Neural cell (in vitro differentiated cells): ENCODE measurements around the gene ZCCHC4. TPM values are rescaled to one million over a fixed set of nuclear protein-coding genes. Genes with fewer than 3 reads are reported as not detected.

Source experiments
- H2AFZ ChIP-seq: fragments of 200-600, 300-800 bp; sonication (generic), shearing (Covaris generic); 2 replicates; pipeline ENCODE4 v1.6.0; 2014; ENCODE audit warnings: low read depth, mild to moderate bottlenecking, antibody characterized with exemption, low read length, moderate library complexity
- H3F3A ChIP-seq: fragments of 200-600 bp; shearing (Covaris generic); 2 replicates; pipeline ENCODE4 v1.6.1; 2016; ENCODE audit warnings: mild to moderate bottlenecking, moderate library complexity, mixed read lengths, antibody characterized with exemption, low read length; ENCODE audit not compliant: insufficient read depth, poor library complexity, severe bottlenecking
- H3K27ac ChIP-seq: fragments of 200-600, 300-800 bp; sonication (generic), shearing (Covaris generic); 2 replicates; pipeline ENCODE4 v1.5.1; 2014; ENCODE audit warnings: mild to moderate bottlenecking, low read length, moderate library complexity
- H3K27me3 ChIP-seq: fragments of 300-800, 200-600 bp; sonication (generic), shearing (Covaris generic); 2 replicates; pipeline ENCODE4 v1.6.0; 2014; ENCODE audit warnings: mild to moderate bottlenecking, low read depth, low read length, moderate library complexity; ENCODE audit not compliant: insufficient read depth
- H3K36me3 ChIP-seq: fragments of 300-800, 200-600 bp; sonication (generic), shearing (Covaris generic); 2 replicates; pipeline ENCODE4 v1.5.1; 2014; ENCODE audit warnings: mild to moderate bottlenecking, antibody characterized with exemption, low read length, moderate library complexity; ENCODE audit not compliant: insufficient read depth
- H3K4me2 ChIP-seq: fragments of 300-800, 200-600 bp; sonication (generic), shearing (Covaris generic); 2 replicates; pipeline ENCODE4 v1.6.0; 2014; ENCODE audit warnings: mild to moderate bottlenecking, low read length
- H3K4me3 ChIP-seq: fragments of 300-800, 200-600 bp; sonication (generic), shearing (Covaris generic); 2 replicates; pipeline ENCODE4 v1.5.1; 2014; ENCODE audit warnings: mild to moderate bottlenecking, low read length, moderate library complexity
- H3K79me2 ChIP-seq: fragments of 200-600 bp; shearing (Covaris generic); replicated peaks from 2 replicates; pipeline ENCODE4 v1.6.0; 2014; ENCODE audit warnings: mild to moderate bottlenecking, low read length, moderate library complexity; ENCODE audit not compliant: insufficient read depth
- H3K9ac ChIP-seq: fragments of 300-800, 200-600 bp; sonication (generic), shearing (Covaris generic); 2 replicates; pipeline ENCODE4 v1.6.1; 2016; ENCODE audit warnings: mild to moderate bottlenecking, low read length, mixed read lengths
- H3K9me2 ChIP-seq: fragments of 200-600 bp; shearing (Covaris generic); 2 replicates; pipeline ENCODE4 v1.6.1; 2016; ENCODE audit warnings: mild to moderate bottlenecking, low read length, mixed read lengths; ENCODE audit not compliant: insufficient read depth
- H3K9me3 ChIP-seq: fragments of 200-600, 300-800 bp; sonication (generic), shearing (Covaris generic); 2 replicates; pipeline ENCODE4 v1.6.1; 2016; ENCODE audit warnings: mild to moderate bottlenecking, mixed run types, low read length, moderate library complexity, mixed read lengths
- H4K20me1 ChIP-seq: fragments of 200-600 bp; shearing (Covaris generic); 2 replicates; pipeline ENCODE4 v1.6.1; 2016; ENCODE audit warnings: mild to moderate bottlenecking, mixed run types; ENCODE audit not compliant: insufficient read depth
- CTCF ChIP-seq: fragments of 450-650 bp; IDR thresholded peaks from 2 replicates; pipeline ENCODE4 v1.5.1; 2014; ENCODE audit warnings: antibody characterized with exemption, mild to moderate bottlenecking, moderate library complexity; ENCODE audit not compliant: poor library complexity, severe bottlenecking
- EP300 ChIP-seq: fragments of 450-650 bp; conservative IDR thresholded peaks from 2 replicates; pipeline ENCODE4 v1.6.1; 2014; ENCODE audit warnings: antibody characterized with exemption, mild to moderate bottlenecking, moderate library complexity; ENCODE audit not compliant: poor library complexity, severe bottlenecking
- EZH2 ChIP-seq: fragments of 200-600, 300-800 bp; shearing (Covaris generic), sonication (generic); IDR thresholded peaks from 2 replicates; pipeline ENCODE4 v1.6.1; 2014; ENCODE audit warnings: antibody characterized with exemption, low read length, borderline replicate concordance, mild to moderate bottlenecking; ENCODE audit not compliant: insufficient read depth, poor library complexity, severe bottlenecking
- MXI1 ChIP-seq: fragments of 450-650 bp; conservative IDR thresholded peaks from 2 replicates; pipeline ENCODE4 v1.6.1; 2014; ENCODE audit warnings: antibody characterized with exemption, mild to moderate bottlenecking; ENCODE audit not compliant: poor library complexity, severe bottlenecking
- POLR2AphosphoS5 ChIP-seq: IDR thresholded peaks from 2 replicates; pipeline ENCODE4 v1.6.1; 2012
- RAD21 ChIP-seq: fragments of 450-650 bp; conservative IDR thresholded peaks from 2 replicates; pipeline ENCODE4 v1.6.1; 2014; ENCODE audit warnings: antibody characterized with exemption, mild to moderate bottlenecking, moderate library complexity
- REST ChIP-seq: IDR thresholded peaks from 2 replicates; pipeline ENCODE4 v1.6.1; 2012; ENCODE audit warnings: borderline replicate concordance
- SMC3 ChIP-seq: fragments of 450-650 bp; conservative IDR thresholded peaks from 2 replicates; pipeline ENCODE4 v1.6.1; 2014; ENCODE audit warnings: antibody characterized with exemption, mild to moderate bottlenecking, moderate library complexity; ENCODE audit not compliant: poor library complexity
- TAF1 ChIP-seq: IDR thresholded peaks from 2 replicates; pipeline ENCODE4 v1.6.1; 2012; ENCODE audit warnings: low read depth
- polyA plus RNA-seq: library from polyadenylated mRNA; depleted of rRNA; stranded (reverse); fragments of >200 nt; gene quantifications from 2 replicates; pipeline ENCODE4 v1.2.3, GENCODE V29; 2014

The ZCCHC4 gene
- polyA plus RNA-seq, 1 donor from 2014 or later = 8.6 TPM

- Histone ChIP-seq H3K27me3 (no peaks in the 10 kb centered on the region), H3K36me3 (peaks cover 11% of the 10 kb centered on the region), H3K27ac (no peak overlapping the region), H3K4me2 (no peak overlapping the region), H3K9ac (no peak overlapping the region), H3K4me3 (no peak overlapping the region), H4K20me1 (no peaks in the 10 kb centered on the region), H2AFZ (no peak overlapping the region), H3K79me2 (no peaks in the 10 kb centered on the region), H3K9me2 (no peaks in the 10 kb centered on the region), H3K9me3 (no peaks in the 10 kb centered on the region), H3F3A (no peaks in the 10 kb centered on the region)
- TF ChIP-seq RAD21 = no peak
- TF ChIP-seq POLR2AphosphoS5 = no peak
- TF ChIP-seq MXI1 = no peak
- TF ChIP-seq SMC3 = no peak
Measured at GRCh38 chr4:25405453-25405852, 92.9 kb downstream of the ZCCHC4 start.

- Histone ChIP-seq H3K4me3 (no peak overlapping the region), H3K27me3 (no peaks in the 10 kb centered on the region), H4K20me1 (no peaks in the 10 kb centered on the region), H3F3A (no peaks in the 10 kb centered on the region), H3K79me2 (no peaks in the 10 kb centered on the region), H3K4me2 (no peak overlapping the region), H3K9ac (no peak overlapping the region), H3K36me3 (peaks cover 11% of the 10 kb centered on the region), H2AFZ (no peak overlapping the region), H3K9me3 (no peaks in the 10 kb centered on the region), H3K27ac (no peak overlapping the region), H3K9me2 (no peaks in the 10 kb centered on the region)
- TF ChIP-seq SMC3 (no peak), REST (no peak), TAF1 (no peak), POLR2AphosphoS5 (no peak), EP300 (no peak), EZH2 (no peak)
Measured at GRCh38 chr4:25406081-25406692, 93.6 kb downstream of the ZCCHC4 start.

- Histone ChIP-seq H3F3A (no peaks in the 10 kb centered on the region), H3K36me3 (no peaks in the 10 kb centered on the region), H3K79me2 (no peaks in the 10 kb centered on the region)
Measured at GRCh38 chr4:25410820-25411529, 98.4 kb downstream of the ZCCHC4 start.

More at GRCh38 chr4:25410820-25411529, 98.4 kb downstream of the ZCCHC4 start:
- H2AFZ ChIP-seq = no peak overlapping the region
- no peaks in the 10 kb centered on the region for H4K20me1 ChIP-seq
- H3K4me3 ChIP-seq = no peak overlapping the region
- H3K9me3 ChIP-seq = no peaks in the 10 kb centered on the region
- H3K27ac ChIP-seq = no peak overlapping the region
- H3K9ac ChIP-seq = no peak overlapping the region
- no peaks in the 10 kb centered on the region for H3K27me3 ChIP-seq
- H3K9me2 ChIP-seq = no peaks in the 10 kb centered on the region
- H3K4me2 ChIP-seq = no peak overlapping the region
- TF ChIP-seq POLR2AphosphoS5 (no peak), MXI1 (no peak), EP300 (no peak), EZH2 (no peak), CTCF (no peak)
